ENCODE results near the gene PKN1.

DNA sequence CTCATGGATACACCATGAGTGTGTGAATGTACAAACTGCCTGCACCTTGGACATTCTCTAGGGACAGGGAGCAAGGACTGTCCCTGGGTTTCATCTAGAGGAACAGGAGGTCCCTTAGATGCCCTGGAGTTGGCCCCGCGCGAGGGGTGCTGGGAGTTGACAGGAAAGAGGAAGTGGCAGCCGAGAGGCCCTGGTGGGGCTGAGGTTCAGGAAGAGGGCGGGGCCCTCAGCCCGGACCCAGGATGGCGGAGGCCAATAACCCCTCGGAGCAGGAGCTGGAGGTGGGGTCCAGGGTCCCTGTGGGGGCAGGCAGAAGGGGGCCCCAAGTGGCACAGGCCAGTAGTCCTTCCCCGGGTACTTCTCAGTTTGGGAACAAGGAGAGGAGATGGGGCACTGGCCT, 6.9 kb downstream of the PKN1 start:
- TF ChIP-seq POLR2A (IDR thresholded peaks at IDR 0.05) (no peak), CTCF (IDR thresholded peaks at IDR 0.05) (no peak), EP300 (IDR thresholded peaks at IDR 0.05) (no peak), POLR2AphosphoS5 (IDR thresholded peaks at IDR 0.05) (peak in 2 of 3 donors; percentile 17 to 35)

All from stomach (tissue), 4 donors.